ENCODE measurements around the gene FOSL2. TPM values are rescaled to one million over a fixed set of nuclear protein-coding genes. Genes with fewer than 3 reads are reported as not detected.

The FOSL2 gene
- total RNA-seq, 2 donors from 2014 or later, result 27.5 to 33.9 TPM

GRCh38 chr2:28359222-28360057 is 33.2 kb upstream of the FOSL2 start:
- Histone ChIP-seq H3K4me1 (peaks cover 14% of the 10 kb centered on the region), H3K27me3 (no peaks in the 10 kb centered on the region), H3K36me3 (replicated peaks in 1 of 2; ENCODE audit: insufficient read depth in 1 of 2, low read depth in 2 of 2) (no peaks in the 10 kb centered on the region), H3K4me3 (no peak overlapping the region), H3K9me3 (no peaks in the 10 kb centered on the region), H3K27ac (no peak overlapping the region)
- 76 to 78% methylated on average over 28 of the region's 28 CpGs for WGBS, 2 donors
- ATAC-seq (no peak), DNase-seq (peak in 3 of 4 donors; percentile 30 to 68 (median 48))
- no peak for TF ChIP-seq POLR2A (IDR thresholded peaks at IDR 0.05)
- TF ChIP-seq, protein P1, sequence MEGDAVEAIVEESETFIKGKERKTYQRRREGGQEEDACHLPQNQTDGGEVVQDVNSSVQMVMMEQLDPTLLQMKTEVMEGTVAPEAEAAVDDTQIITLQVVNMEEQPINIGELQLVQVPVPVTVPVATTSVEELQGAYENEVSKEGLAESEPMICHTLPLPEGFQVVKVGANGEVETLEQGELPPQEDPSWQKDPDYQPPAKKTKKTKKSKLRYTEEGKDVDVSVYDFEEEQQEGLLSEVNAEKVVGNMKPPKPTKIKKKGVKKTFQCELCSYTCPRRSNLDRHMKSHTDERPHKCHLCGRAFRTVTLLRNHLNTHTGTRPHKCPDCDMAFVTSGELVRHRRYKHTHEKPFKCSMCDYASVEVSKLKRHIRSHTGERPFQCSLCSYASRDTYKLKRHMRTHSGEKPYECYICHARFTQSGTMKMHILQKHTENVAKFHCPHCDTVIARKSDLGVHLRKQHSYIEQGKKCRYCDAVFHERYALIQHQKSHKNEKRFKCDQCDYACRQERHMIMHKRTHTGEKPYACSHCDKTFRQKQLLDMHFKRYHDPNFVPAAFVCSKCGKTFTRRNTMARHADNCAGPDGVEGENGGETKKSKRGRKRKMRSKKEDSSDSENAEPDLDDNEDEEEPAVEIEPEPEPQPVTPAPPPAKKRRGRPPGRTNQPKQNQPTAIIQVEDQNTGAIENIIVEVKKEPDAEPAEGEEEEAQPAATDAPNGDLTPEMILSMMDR (IDR thresholded peaks at IDR 0.05), result no peak
- intact Hi-C loops (cut with DNase I), result no loop called here

- Histone ChIP-seq H3K27ac (no peak overlapping the region), H3K36me3 (replicated peaks in 1 of 2; ENCODE audit: insufficient read depth in 1 of 2, low read depth in 2 of 2) (no peaks in the 10 kb centered on the region), H3K27me3 (no peaks in the 10 kb centered on the region), H3K4me1 (peaks cover 13% of the 10 kb centered on the region), H3K9me3 (no peaks in the 10 kb centered on the region), H3K4me3 (no peak overlapping the region)
- intact Hi-C loops (cut with DNase I), result no loop called here
- no peak for ATAC-seq
- 84 to 89% methylated on average over 16 of the region's 16 CpGs for WGBS, 2 donors
- no peak for DNase-seq
- TF ChIP-seq POLR2A (IDR thresholded peaks at IDR 0.05), result no peak
- TF ChIP-seq, protein P1 (IDR thresholded peaks at IDR 0.05), result no peak
Measured at GRCh38 chr2:28360058-28360717, 32.5 kb upstream of the FOSL2 start.

GRCh38 chr2:28360718-28361293 is 31.9 kb upstream of the FOSL2 start:
- Histone ChIP-seq H3K4me1 (peaks cover 7% of the 10 kb centered on the region), H3K4me3 (no peak overlapping the region), H3K36me3 (replicated peaks in 1 of 2; ENCODE audit: insufficient read depth in 1 of 2, low read depth in 2 of 2) (no peaks in the 10 kb centered on the region), H3K9me3 (no peaks in the 10 kb centered on the region), H3K27ac (no peak overlapping the region), H3K27me3 (no peaks in the 10 kb centered on the region)
- intact Hi-C loops (cut with DNase I), result no loop called here
- ATAC-seq (no peak), DNase-seq (no peak)
- 86 to 91% methylated on average over 11 to 12 of the region's 12 CpGs for WGBS, 2 donors
- no peak for TF ChIP-seq POLR2A (IDR thresholded peaks at IDR 0.05)
- TF ChIP-seq, protein P1 (IDR thresholded peaks at IDR 0.05), result no peak

GRCh38 chr2:28361991-28362710 is 30.5 kb upstream of the FOSL2 start:
- no peaks in the 10 kb centered on the region for H3K27me3 ChIP-seq
- WGBS, 2 donors, result 68 to 78% methylated on average over 12 of the region's 12 CpGs
- ATAC-seq, result no peak
- intact Hi-C loops (cut with DNase I), result no loop called here
- H3K4me3 ChIP-seq, result no peak overlapping the region
- no peaks in the 10 kb centered on the region for H3K4me1 ChIP-seq
- H3K9me3 ChIP-seq, result no peaks in the 10 kb centered on the region
- no peaks in the 10 kb centered on the region for H3K36me3 ChIP-seq (replicated peaks in 1 of 2; ENCODE audit: insufficient read depth in 1 of 2, low read depth in 2 of 2)
- TF ChIP-seq POLR2A (IDR thresholded peaks at IDR 0.05), result no peak
- TF ChIP-seq, protein P1 (IDR thresholded peaks at IDR 0.05), result no peak
- no peak for DNase-seq
- no peak overlapping the region for H3K27ac ChIP-seq
